GM21526 (cell line): ENCODE measurements around the gene KLRG1.

Experiments
- ATAC-seq: cut with Tn5 transposase; IDR thresholded peaks from one replicate; pipeline ENCODE4 v1.9.1; 2021; ENCODE audit warnings: moderate library complexity; ENCODE audit not compliant: unreplicated experiment, low FRiP score

The KLRG1 gene

GRCh38 chr12:8989413-8989812 is at the start of gene KLRG1:
KLRG1 (plus strand) TSS chr12:8989546; CDS start chr12:8989636, 90 bp downstream.
- ATAC-seq, result no peak

DNA sequence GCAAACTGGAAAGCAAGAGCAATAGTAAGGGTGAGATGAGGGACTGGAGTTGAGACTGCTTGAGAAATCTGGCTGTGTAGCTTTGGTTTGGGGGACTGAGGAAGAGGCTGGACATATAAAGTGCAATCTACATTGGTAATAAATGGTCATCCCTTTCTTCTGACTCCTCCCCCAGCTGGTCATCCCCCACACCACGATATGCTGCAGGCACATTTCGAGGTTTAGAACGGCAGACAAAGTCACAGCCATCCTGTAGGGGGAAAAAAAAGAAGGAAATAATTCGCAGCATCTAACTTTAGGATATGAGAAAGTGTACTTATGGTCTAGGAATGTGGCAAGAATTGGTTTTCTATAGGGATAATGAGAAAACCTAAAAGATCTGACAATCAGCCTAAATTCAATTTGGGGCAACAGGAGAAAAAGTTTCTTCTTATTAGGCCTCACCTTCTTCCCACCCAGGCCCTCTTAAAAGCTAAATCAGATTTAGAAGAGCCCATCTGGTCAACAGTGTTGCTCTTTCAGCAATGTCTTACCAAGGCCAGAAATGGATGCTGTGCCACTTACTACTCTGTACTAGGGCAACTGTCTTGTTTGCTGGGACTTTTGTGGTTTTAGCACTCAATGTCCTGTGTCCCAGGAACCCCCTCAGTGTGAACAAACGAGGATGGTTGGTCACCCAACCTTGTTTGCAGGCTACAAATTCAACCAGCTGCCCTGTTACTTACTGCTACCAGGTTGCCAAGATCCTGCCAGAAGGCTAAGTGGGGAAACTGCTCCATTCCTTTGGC is 47.5 kb upstream of the KLRG1 start:
- no peak for ATAC-seq

- ATAC-seq, result no peak
These were observed 45.7 kb upstream of the KLRG1 start for GRCh38 chr12:8943565-8944186.

DNA sequence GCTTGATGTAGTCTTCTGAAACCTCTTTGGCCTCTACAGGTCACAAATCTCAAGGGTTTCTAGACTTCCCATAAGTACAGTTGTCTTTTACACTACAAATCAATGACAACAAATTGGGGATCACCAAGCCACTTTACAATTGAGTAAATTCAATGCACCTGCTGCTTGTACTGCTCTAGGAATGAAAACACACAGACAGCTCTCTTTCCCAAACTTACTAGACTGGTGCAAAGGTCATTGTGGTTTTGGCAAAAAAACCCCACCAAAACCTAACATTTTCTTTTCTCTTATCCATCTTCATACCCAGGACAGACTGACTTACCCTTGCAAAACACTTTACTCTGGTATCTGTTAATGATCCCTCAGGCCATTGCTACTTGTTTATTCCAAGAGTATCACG is 42.6 kb upstream of the KLRG1 start:
- ATAC-seq, result no peak

DNA sequence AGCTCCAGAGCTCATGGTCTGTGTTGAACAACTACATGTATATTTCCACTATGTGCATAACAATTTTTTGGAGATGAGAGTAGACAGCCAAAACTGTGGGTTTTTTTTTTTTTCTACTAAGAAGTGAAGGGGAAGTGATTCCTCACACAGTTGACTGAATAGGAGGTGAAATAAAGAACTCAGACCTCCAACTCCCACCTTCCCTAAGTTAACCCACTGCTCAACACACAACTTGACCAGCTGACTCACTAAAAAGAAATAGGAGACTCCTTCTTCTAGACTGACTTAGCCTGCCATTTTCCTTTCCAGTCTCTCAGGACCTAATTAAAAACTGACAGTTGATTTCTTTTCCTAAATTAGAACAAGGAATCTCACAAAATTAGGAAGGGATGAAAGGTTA is 41.6 kb upstream of the KLRG1 start:
- no peak for ATAC-seq

DNA sequence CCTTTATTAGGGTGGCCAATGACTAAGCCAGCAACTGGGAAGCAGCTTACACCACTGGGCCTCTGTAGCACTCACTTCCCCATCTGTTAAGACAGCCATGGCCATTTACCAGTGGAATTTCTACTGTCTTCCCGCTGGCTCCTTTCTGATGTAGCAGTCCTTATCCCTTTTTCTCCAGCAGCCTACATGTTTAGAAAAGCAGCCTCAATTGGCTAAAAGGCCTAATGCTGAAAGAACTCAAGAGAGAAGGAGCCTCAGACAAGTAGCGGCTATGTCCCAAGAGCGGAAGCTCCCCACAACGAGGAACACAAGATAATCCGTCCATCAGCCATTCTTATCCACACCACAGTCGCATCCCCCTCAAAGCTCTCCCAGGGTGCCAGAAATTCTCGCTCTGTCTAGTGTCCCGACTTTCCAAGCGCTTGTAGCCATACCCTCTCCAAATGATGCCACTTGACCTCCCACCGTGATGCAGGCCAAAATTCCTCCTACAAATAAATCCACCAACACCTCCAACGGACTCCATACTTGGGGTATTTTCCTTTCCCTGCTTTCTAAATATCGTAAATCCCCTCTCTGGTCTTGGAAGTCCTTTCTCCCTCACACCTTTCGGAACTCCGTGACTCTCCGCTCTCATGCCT is 40.5 kb upstream of the KLRG1 start:
- ATAC-seq, result no peak

- peak; percentile 84 for ATAC-seq
These were observed 39.8 kb upstream of the KLRG1 start, which contains the start of gene M6PR for GRCh38 chr12:8949342-8950220. M6PR (minus strand) TSS chr12:8949645; CDS start chr12:8946404, 3,241 bp downstream.

DNA sequence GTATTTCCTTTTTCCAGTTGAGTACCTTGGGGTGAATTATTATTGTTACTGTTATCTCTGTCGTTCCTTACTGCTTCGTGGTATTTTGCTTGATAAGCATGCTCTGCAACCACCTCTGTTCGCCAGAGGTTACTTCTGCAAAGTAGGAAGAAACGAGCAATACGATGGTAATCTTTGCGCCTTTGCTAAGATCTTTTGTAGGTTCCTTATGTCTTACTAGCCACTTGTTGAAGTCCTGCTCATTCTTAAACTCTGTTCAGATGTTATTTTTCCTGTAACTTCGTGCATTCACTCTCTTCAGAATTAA is 39.2 kb upstream of the KLRG1 start:
- no peak for ATAC-seq

GRCh38 chr12:8950702-8951478 is 38.5 kb upstream of the KLRG1 start:
- ATAC-seq, result no peak

DNA sequence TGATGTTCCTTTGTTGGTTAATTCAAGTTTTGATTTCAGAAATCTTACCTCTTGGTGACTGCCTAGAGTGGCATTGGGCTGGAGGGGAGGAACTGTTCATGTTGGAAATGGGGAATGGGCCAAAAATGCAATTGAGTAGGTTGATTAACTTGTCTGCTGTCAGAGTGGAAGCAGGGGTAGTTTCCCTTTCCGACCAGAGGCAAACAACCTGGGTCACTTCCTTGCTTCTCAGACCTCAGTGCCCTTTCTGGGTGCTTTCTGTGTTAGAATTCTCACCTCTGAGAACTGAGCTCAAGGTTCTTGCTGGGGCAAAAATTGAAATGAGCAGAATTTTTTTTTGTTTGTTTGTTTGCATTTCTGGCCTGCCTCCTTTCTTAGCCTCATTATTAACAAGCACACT is 37.6 kb upstream of the KLRG1 start:
- ATAC-seq, result no peak

DNA sequence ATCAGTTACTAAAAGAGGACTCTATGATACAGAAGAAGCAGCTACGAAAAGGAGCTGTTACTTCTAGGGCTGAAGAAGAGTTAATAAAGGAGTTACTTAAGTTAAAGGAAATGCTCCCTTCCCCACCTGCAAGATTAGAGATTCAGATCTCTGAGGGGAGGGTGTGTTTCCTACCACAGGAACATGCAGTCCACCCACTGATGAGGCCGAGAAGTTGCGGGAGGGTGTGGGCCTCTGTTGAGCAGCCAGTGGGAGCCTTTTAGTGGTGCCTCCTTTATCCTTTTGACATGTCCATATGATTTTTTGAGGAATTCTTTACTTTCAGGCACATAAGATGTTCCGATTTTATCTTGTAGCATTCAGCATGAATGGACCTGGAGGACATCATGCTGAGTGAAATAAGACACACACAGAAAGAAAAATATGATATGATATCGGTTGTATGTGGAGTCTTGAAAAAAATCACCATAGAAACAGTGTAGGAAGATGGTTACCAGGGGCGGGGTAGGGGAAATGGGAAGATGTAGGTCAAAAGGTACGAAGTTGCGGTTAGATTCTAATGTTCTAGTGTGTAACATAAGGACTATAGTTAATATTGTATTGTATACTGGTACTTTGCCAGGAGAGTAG is 35.5 kb upstream of the KLRG1 start:
- no peak for ATAC-seq

GRCh38 chr12:8956073-8956472 is 33.3 kb upstream of the KLRG1 start:
- no peak for ATAC-seq

DNA sequence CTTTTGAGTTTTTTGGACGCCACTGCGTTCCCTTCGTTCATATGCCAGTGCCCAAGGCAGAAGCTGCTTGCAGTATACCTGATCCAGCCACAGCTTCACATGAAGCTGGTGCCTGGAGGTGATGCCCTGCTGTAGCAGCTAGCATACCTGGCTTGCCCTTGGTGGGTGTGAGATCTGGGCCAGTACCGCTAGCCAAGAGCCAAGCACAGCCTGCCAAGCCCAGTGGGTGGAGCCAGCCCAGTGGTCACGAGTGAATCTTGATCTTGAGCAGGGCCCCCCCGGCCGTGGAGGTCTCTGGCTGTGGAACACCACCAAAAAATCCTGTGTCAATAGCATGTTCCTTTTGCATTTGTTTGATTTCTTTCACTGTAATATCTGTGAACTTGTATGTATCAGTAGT is 32.6 kb upstream of the KLRG1 start:
- no peak for ATAC-seq

DNA sequence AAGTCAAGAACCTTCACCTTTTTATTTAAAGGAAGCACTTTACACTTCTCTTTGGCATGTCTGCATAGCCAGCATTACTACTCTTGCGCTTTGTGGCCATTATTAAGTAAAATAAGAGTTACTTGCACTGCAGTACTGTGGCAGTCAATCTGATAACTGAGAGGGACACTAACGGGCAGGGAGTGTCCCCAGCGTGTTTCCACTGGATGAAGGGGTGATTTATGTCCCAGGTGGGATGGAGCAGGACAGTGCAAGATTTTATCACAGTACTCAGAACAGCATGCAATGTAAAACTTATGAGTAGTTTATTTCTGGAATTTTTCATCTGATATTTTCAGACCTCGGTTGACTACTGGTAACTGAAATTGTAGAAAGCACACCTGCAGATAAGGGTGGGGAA is 31.8 kb upstream of the KLRG1 start:
- ATAC-seq, result no peak

DNA sequence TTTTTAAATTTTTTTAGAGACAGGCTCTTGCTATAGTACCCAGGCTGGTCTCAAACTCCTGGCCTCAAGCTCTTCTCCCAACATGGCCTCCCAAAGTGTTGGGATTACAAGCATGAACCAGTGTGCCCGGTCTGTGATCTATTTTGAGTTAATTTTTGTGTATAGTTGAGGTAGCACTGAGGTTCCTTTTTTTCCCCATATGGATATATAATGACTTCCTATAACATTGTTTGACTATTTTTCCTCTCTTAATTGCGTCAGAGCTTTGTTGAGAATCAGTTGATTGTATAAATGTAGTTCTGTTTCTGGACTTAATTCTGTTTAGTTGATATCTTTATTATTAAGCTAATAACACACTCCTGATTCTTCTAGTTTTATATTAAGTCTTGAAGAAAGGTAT is 31.3 kb upstream of the KLRG1 start:
- ATAC-seq, result no peak

GRCh38 chr12:8960176-8960575 is 29.2 kb upstream of the KLRG1 start:
- no peak for ATAC-seq

GRCh38 chr12:8968761-8969160 is 20.6 kb upstream of the KLRG1 start:
- ATAC-seq, result no peak

GRCh38 chr12:8969861-8970411 is 19.4 kb upstream of the KLRG1 start:
- ATAC-seq, result no peak

DNA sequence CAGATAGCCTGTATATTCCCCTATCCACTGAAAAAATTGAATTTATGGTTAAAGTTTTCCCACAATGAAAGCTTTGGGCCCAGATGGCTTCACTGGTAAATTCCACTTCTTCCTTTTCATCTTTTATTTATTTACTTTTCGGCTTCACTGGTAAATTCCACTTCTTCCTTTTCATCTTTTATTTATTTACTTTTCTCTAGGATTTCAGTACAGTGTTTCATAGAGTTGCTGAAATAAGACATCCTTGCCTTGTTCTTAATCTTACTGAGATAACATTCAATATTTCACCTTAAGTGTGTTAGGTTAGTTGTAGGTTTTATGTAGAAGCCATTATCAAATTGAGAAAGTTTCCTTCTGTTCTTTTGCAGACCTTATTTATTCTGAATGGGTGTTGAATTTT is 18.9 kb upstream of the KLRG1 start:
- no peak for ATAC-seq
